ENCODE measurements around the gene NRIP2.

NRIP2 gene

GRCh38 chr12:2829275-2829674, 5.6 kb downstream of the NRIP2 start:
- Histone ChIP-seq H4K20me1 (ENCODE audit: insufficient read depth, low read length) (no peaks in the 10 kb centered on the region; the same call in 1 of the 2 replicates), H3K9ac (ENCODE audit: low read depth, low read length) (no peak overlapping the region), H3K4me2 (ENCODE audit: insufficient read depth, low read length) (no peak overlapping the region), H3K27me3 (ENCODE audit: insufficient read depth, low read length, poor library complexity) (no peaks in the 10 kb centered on the region), H3K9me3 (ENCODE audit: insufficient read depth, low read length, severe bottlenecking) (no peaks in the 10 kb centered on the region), H3K4me3 (ENCODE audit: low read depth in 1 of 2, low read length in 2 of 2) (no peak overlapping the region), H3K4me1 (ENCODE audit: insufficient read depth, low read length) (no peaks in the 10 kb centered on the region), H3K36me3 (ENCODE audit: insufficient read depth, low read length) (peaks cover 43% of the 10 kb centered on the region), H3K79me2 (ENCODE audit: insufficient read depth, low read length) (no peaks in the 10 kb centered on the region), H2AFZ (ENCODE audit: low read depth, low read length) (no peak overlapping the region), H3K27ac (ENCODE audit: low read length) (no peak overlapping the region)
- no peak for TF ChIP-seq CTCF (IDR thresholded peaks at IDR 0.05; ENCODE audit: borderline replicate concordance, extremely low read depth, low read length, poor library complexity, severe bottlenecking)
- no peak for TF ChIP-seq EZH2 (IDR thresholded peaks at IDR 0.05; ENCODE audit: borderline replicate concordance, low read depth, low read length, severe bottlenecking)
- DNase-seq (no peak), ATAC-seq (ENCODE audit: insufficient read depth, low read depth) (no peak)

GRCh38 chr12:2826721-2827515, 7.9 kb downstream of the NRIP2 start:
- H3K36me3 ChIP-seq (ENCODE audit: insufficient read depth, low read length): peaks cover 66% of the 10 kb centered on the region
- H3K79me2 ChIP-seq (ENCODE audit: insufficient read depth, low read length): no peaks in the 10 kb centered on the region
- H4K20me1 ChIP-seq (ENCODE audit: insufficient read depth, low read length): no peaks in the 10 kb centered on the region; the same call in 1 of the 2 replicates
- no peaks in the 10 kb centered on the region for H3K27me3 ChIP-seq (ENCODE audit: insufficient read depth, low read length, poor library complexity)
- H3K4me2 ChIP-seq (ENCODE audit: insufficient read depth, low read length): no peak overlapping the region
- no peaks in the 10 kb centered on the region for H3K9me3 ChIP-seq (ENCODE audit: insufficient read depth, low read length, severe bottlenecking)
- no peak overlapping the region for H2AFZ ChIP-seq (ENCODE audit: low read depth, low read length)
- no peak for TF ChIP-seq EZH2 (IDR thresholded peaks at IDR 0.05; ENCODE audit: borderline replicate concordance, low read depth, low read length, severe bottlenecking)
- no peak for TF ChIP-seq CTCF (IDR thresholded peaks at IDR 0.05; ENCODE audit: borderline replicate concordance, extremely low read depth, low read length, poor library complexity, severe bottlenecking)
- H3K4me1 ChIP-seq (ENCODE audit: insufficient read depth, low read length): no peaks in the 10 kb centered on the region
- no peak overlapping the region for H3K9ac ChIP-seq (ENCODE audit: low read depth, low read length)
- H3K27ac ChIP-seq (ENCODE audit: low read length): no peak overlapping the region
- DNase-seq (no peak), ATAC-seq (ENCODE audit: insufficient read depth, low read depth) (no peak)
- H3K4me3 ChIP-seq (ENCODE audit: low read depth in 1 of 2, low read length in 2 of 2): no peak overlapping the region

GRCh38 chr12:2826036-2826435, 8.8 kb downstream of the NRIP2 start:
- no peak for ATAC-seq (ENCODE audit: insufficient read depth, low read depth)

More at GRCh38 chr12:2826036-2826435, 8.8 kb downstream of the NRIP2 start:
- H3K4me2 ChIP-seq (ENCODE audit: insufficient read depth, low read length): no peak overlapping the region
- no peak overlapping the region for H3K27ac ChIP-seq (ENCODE audit: low read length)
- no peaks in the 10 kb centered on the region for H3K4me1 ChIP-seq (ENCODE audit: insufficient read depth, low read length)
- H3K4me3 ChIP-seq (ENCODE audit: low read depth in 1 of 2, low read length in 2 of 2): no peak overlapping the region
- H3K36me3 ChIP-seq (ENCODE audit: insufficient read depth, low read length): peaks cover 75% of the 10 kb centered on the region
- no peaks in the 10 kb centered on the region for H3K79me2 ChIP-seq (ENCODE audit: insufficient read depth, low read length)
- TF ChIP-seq CTCF (IDR thresholded peaks at IDR 0.05; ENCODE audit: borderline replicate concordance, extremely low read depth, low read length, poor library complexity, severe bottlenecking) (no peak), EZH2 (IDR thresholded peaks at IDR 0.05; ENCODE audit: borderline replicate concordance, low read depth, low read length, severe bottlenecking) (no peak)
- H2AFZ ChIP-seq (ENCODE audit: low read depth, low read length): no peak overlapping the region
- H3K9ac ChIP-seq (ENCODE audit: low read depth, low read length): no peak overlapping the region
- no peak for DNase-seq
- H3K27me3 ChIP-seq (ENCODE audit: insufficient read depth, low read length, poor library complexity): no peaks in the 10 kb centered on the region
- no peaks in the 10 kb centered on the region; the same call in 1 of the 2 replicates for H4K20me1 ChIP-seq (ENCODE audit: insufficient read depth, low read length)
- H3K9me3 ChIP-seq (ENCODE audit: insufficient read depth, low read length, severe bottlenecking): no peaks in the 10 kb centered on the region

All from DND-41 (cell line).